ENCODE measurements around the gene IDE. TPM values are rescaled to one million over a fixed set of nuclear protein-coding genes. Genes with fewer than 3 reads are reported as not detected.
A peak's percentile ranks its signal among the peaks of the same experiment; 100 is the strongest.

Gene IDE
- total and polyA plus RNA-seq, 2 donors (not counting 1 experiment from before 2014, with no cell fraction given) = 7.7 to 40.9 TPM

DNA sequence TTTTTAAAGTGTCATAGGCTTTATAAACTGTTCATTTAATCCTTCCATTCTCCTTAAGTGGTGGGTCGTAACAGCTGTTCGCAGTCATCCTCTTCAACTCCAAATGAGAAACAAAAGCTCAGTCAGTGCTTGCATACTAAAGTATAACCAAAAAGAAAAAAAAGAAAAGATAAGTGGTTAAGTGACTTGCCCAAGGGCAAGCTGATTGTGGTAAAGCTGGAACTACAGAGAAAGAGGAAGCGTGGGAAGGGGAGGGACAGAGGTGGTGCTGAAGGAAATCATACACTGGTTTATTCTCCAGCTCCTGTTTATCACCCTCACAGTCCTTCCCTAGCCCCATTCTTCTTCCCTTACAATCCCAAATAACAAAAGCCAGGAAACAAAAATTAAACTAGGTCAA lies 29.6 kb downstream of the IDE start:
- ATAC-seq (ENCODE audit: low read depth) (peak; percentile 54), DNase-seq (peak; percentile 17)
- TF ChIP-seq EZH2 (IDR thresholded peaks at IDR 0.05; ENCODE audit: borderline replicate concordance, insufficient read depth, low read depth, low read length, poor library complexity, severe bottlenecking) = no peak
- TF ChIP-seq, protein P1, sequence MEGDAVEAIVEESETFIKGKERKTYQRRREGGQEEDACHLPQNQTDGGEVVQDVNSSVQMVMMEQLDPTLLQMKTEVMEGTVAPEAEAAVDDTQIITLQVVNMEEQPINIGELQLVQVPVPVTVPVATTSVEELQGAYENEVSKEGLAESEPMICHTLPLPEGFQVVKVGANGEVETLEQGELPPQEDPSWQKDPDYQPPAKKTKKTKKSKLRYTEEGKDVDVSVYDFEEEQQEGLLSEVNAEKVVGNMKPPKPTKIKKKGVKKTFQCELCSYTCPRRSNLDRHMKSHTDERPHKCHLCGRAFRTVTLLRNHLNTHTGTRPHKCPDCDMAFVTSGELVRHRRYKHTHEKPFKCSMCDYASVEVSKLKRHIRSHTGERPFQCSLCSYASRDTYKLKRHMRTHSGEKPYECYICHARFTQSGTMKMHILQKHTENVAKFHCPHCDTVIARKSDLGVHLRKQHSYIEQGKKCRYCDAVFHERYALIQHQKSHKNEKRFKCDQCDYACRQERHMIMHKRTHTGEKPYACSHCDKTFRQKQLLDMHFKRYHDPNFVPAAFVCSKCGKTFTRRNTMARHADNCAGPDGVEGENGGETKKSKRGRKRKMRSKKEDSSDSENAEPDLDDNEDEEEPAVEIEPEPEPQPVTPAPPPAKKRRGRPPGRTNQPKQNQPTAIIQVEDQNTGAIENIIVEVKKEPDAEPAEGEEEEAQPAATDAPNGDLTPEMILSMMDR (IDR thresholded peaks at IDR 0.05) = no peak
- H3K4me1 ChIP-seq (ENCODE audit: control insufficient read depth in 2 of 2, insufficient read depth in 2 of 2, low read length in 2 of 2) = peaks cover 5 to 11% of the 10 kb centered on the region in 2 donors
- Mint-ChIP-seq H3K27me3 (no peaks in the 10 kb centered on the region), H3K4me3 (no peak overlapping the region), H3K9me3 (ENCODE audit: insufficient read depth) (no peaks in the 10 kb centered on the region), H3K4me1 (peaks cover 32% of the 10 kb centered on the region), H3K27ac (no peak overlapping the region)
- ChIA-PET POLR2A (interaction anchor here (0.7 kb wide), 1 partner anchor 26 kb away, joined by 5 read pairs; no protein-coding TSS in a partner anchor), CTCF (interaction anchor here (2.4 to 3.0 kb wide), 2 partner anchors 27 to 30 kb away, joined by 8 to 9 read pairs; partner anchors contain the start of gene IDE)
- no peaks in the 10 kb centered on the region for H3K9me3 ChIP-seq (ENCODE audit: control extremely low read depth in 1 of 3, control insufficient read depth in 2 of 3, insufficient read depth in 1 of 3, low read length in 2 of 3)
- intact Hi-C loops (cut with micrococcal nuclease) = no loop called here
- H3K27me3 ChIP-seq (replicated peaks in 1 of 4; ENCODE audit: control extremely low read depth in 1 of 4, control insufficient read depth in 3 of 4, insufficient read depth in 4 of 4, low read length in 3 of 4) = no peaks in the 10 kb centered on the region
- H3K36me3 ChIP-seq (replicated peaks in 1 of 2; ENCODE audit: control extremely low read depth in 1 of 2, control insufficient read depth in 1 of 2, extremely low read depth in 1 of 2, insufficient read depth in 2 of 2, low read length in 1 of 2) = peaks cover 3 to 4% of the 10 kb centered on the region in 2 experiments
- H3K4me2 ChIP-seq (replicated peaks; ENCODE audit: low read depth, low read length, poor library complexity, severe bottlenecking) = no peak overlapping the region
- no peak overlapping the region for H3K27ac ChIP-seq (ENCODE audit: low read length in 2 of 2)
- peaks cover 37% of the 10 kb centered on the region for H3K79me2 ChIP-seq (ENCODE audit: control insufficient read depth, insufficient read depth, low read length)
- H3K4me3 ChIP-seq (ENCODE audit: control extremely low read depth in 1 of 5, extremely low read depth in 1 of 5, insufficient read depth in 1 of 5, low read depth in 2 of 5, low read length in 4 of 5) = no peak overlapping the region
- H3K9ac ChIP-seq (ENCODE audit: low read length) = no peak overlapping the region
- WGBS (ENCODE audit: insufficient coverage) = no CpG with 5 or more reads among the region's 3 CpGs
- H2AFZ ChIP-seq (ENCODE audit: insufficient read depth, low read depth, low read length, poor library complexity, severe bottlenecking) = no peak overlapping the region
- no peaks in the 10 kb centered on the region for H4K20me1 ChIP-seq (ENCODE audit: control insufficient read depth, insufficient read depth, low read length, poor library complexity, severe bottlenecking)

DNA sequence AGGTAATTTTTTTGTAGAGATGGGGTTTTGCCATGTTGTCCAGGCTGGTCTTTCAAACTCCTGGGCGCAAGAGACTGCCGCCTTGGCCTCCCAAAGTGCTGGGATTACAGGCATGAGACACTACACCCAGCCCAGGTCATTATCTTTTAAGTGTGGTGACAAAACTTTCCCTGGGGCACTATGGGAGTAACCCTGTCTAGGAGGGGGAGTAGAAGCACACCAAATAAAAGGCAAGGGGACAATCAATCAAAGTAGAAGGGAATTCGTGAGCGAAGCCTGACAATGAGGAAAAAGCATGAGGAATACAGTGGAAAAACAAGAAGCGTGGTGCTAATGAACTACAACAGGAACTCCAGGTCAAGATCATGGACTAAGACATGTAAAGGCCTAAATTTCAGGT lies 31.4 kb downstream of the IDE start:
- Histone ChIP-seq H3K4me3 (ENCODE audit: control extremely low read depth in 1 of 5, extremely low read depth in 1 of 5, insufficient read depth in 1 of 5, low read depth in 2 of 5, low read length in 4 of 5) (no peak overlapping the region), H3K36me3 (replicated peaks in 1 of 2; ENCODE audit: control extremely low read depth in 1 of 2, control insufficient read depth in 1 of 2, extremely low read depth in 1 of 2, insufficient read depth in 2 of 2, low read length in 1 of 2) (no peaks in the 10 kb centered on the region), H3K27ac (ENCODE audit: low read length in 2 of 2) (no peak overlapping the region), H3K4me1 (ENCODE audit: control insufficient read depth in 2 of 2, insufficient read depth in 2 of 2, low read length in 2 of 2) (peaks cover 5 to 11% of the 10 kb centered on the region in 2 donors), H2AFZ (ENCODE audit: insufficient read depth, low read depth, low read length, poor library complexity, severe bottlenecking) (no peak overlapping the region), H3K79me2 (ENCODE audit: control insufficient read depth, insufficient read depth, low read length) (peaks cover 20% of the 10 kb centered on the region), H3K9ac (ENCODE audit: low read length) (no peak overlapping the region), H3K27me3 (replicated peaks in 1 of 4; ENCODE audit: control extremely low read depth in 1 of 4, control insufficient read depth in 3 of 4, insufficient read depth in 4 of 4, low read length in 3 of 4) (no peaks in the 10 kb centered on the region), H4K20me1 (ENCODE audit: control insufficient read depth, insufficient read depth, low read length, poor library complexity, severe bottlenecking) (no peaks in the 10 kb centered on the region), H3K4me2 (replicated peaks; ENCODE audit: low read depth, low read length, poor library complexity, severe bottlenecking) (no peak overlapping the region), H3K9me3 (ENCODE audit: control extremely low read depth in 1 of 3, control insufficient read depth in 2 of 3, insufficient read depth in 1 of 3, low read length in 2 of 3) (no peaks in the 10 kb centered on the region)
- Mint-ChIP-seq H3K9me3 (ENCODE audit: insufficient read depth) (no peaks in the 10 kb centered on the region), H3K4me3 (no peak overlapping the region), H3K4me1 (peaks cover 38% of the 10 kb centered on the region), H3K27ac (no peak overlapping the region), H3K27me3 (no peaks in the 10 kb centered on the region)
- TF ChIP-seq EZH2 (IDR thresholded peaks at IDR 0.05; ENCODE audit: borderline replicate concordance, insufficient read depth, low read depth, low read length, poor library complexity, severe bottlenecking) = no peak
- TF ChIP-seq, protein P1 (IDR thresholded peaks at IDR 0.05) = no peak
- DNase-seq = no peak
- no peak for ATAC-seq (ENCODE audit: low read depth)
- ChIA-PET POLR2A (no interaction called here), CTCF (no interaction called here)
- intact Hi-C loops (cut with micrococcal nuclease) = no loop called here
- WGBS (ENCODE audit: insufficient coverage) = 100% methylated on average over 3 of the region's 5 CpGs
